Measurements from ENCODE around the gene HSD11B2.

The HSD11B2 gene

GRCh38 chr16:67486805-67487204 lies 55.9 kb downstream of the HSD11B2 start:
- TF ChIP-seq CTCF (IDR thresholded peaks at IDR 0.05): no peak
- no peak overlapping the region for H3K27ac ChIP-seq
- H3K4me3 ChIP-seq: no peak overlapping the region
- DNase-seq (ENCODE audit: low spot score): no peak

All from coronary artery (tissue), 2 donors.